ENCODE measurements around the gene PCDHGC3.

Gene PCDHGC3

DNA sequence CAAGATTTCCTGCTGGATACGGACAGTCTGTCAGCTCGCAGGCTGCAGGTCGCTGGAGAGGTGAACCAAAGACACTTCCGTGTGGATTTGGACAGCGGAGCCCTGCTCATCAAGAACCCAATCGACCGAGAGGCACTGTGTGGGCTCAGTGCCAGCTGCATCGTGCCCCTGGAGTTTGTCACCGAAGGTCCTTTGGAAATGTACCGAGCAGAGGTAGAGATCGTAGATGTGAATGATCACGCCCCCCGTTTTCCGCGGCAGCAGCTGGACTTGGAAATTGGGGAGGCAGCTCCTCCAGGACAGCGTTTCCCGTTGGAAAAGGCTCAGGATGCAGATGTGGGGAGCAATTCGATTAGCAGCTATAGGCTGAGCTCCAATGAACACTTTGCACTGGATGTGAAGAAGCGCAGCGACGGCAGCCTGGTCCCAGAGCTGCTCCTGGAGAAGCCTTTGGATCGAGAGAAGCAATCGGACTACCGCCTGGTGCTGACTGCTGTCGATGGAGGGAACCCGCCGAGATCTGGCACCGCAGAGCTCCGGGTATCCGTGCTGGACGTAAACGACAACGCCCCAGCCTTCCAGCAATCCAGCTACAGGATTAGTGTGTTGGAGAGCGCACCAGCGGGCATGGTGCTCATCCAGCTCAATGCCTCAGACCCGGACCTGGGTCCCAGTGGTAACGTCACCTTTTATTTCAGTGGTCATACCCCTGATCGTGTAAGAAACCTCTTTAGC, 9.7 kb downstream of the PCDHGC3 start:
- no peak for DNase-seq

DNA sequence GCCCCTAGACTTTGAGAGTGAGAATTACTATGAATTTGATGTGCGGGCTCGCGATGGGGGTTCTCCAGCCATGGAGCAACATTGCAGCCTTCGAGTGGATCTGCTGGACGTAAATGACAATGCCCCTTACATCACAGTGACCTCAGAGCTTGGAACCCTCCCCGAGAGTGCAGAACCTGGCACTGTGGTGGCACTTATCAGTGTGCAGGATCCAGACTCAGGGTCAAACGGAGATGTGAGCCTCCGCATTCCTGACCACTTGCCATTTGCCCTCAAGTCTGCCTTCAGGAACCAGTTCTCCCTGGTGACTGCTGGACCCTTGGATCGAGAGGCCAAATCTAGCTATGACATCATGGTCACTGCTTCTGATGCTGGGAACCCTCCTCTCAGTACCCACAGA, 10.3 kb downstream of the PCDHGC3 start:
- DNase-seq, result no peak

DNA sequence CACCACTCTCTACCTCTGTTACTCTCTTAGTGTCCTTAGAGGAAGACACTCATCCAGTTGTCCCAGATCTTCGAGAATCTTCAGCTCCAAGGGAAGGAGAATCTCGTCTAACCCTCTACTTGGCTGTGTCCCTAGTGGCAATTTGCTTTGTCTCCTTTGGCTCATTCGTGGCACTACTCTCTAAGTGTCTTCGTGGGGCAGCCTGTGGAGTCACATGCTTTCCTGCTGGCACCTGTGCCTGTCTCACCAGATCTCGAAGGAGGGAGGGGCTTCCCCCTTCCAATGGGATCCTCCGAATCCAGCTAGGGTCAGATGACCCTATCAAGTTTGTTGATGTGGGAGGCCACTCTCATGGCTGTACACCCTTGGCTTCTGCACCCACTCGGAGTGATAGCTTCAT, 11.4 kb downstream of the PCDHGC3 start:
- DNase-seq, result no peak

DNA sequence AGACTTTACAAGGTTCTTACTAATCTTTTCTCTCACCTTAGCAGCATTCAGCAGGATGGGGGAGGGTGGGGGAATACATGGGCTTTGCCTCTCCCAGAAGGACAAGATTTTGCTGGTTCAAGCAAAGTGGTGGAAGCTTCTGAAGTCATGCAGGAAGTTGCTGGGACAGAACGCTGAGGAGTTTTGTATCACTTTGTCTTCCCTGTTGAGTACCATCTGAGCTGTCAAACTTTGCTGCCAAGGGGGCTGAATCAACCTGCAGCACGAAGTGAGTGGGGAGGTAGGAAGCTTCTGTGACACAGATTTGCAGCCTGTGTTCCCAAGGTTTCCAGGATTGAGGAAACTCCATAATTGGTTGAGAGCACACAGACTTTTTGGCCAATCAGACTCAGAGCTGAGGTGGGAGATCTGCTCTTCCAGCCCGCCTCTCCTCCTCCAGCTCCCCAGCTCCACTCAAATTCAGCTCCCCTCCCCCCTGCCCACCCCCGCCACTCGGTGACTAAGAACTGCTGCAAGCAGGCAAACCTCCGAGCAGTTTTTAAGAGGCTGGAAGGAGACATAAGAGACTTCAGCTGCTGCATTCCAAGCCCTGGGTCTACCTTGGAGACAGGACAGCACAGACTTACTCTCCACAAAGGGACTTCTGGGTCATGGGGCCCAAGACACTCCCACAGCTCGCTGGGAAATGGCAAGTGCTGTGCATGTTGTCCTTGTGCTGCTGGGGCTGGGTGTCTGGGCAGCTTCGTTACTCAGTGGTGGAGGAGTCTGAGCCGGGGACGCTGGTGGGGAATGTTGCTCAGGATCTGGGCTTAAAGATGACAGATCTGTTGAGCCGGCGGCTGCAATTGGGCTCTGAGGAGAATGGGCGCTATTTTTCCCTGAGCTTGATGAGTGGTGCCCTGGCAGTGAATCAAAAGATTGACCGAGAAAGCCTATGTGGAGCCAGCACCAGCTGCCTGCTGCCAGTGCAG, 13.1 kb downstream of the PCDHGC3 start, which contains the start of gene PCDHGC5:
PCDHGC5 (plus strand) TSS at position 491 of the 971 bp plus-strand sequence; CDS start at position 651, 160 bp downstream.
- no peak for DNase-seq

DNA sequence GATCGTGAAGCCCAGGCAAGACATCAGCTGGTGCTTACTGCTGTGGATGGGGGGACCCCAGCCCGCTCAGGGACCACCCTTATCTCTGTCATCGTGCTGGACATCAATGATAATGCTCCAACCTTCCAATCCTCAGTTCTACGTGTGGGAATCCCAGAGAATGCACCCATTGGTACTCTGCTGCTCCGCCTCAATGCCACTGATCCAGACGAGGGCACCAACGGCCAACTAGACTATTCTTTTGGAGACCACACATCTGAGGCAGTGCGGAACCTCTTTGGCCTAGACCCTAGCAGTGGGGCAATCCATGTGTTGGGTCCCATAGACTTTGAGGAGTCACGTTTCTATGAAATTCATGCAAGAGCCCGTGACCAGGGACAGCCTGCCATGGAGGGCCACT, 14.1 kb downstream of the PCDHGC3 start:
- DNase-seq, result no peak

DNA sequence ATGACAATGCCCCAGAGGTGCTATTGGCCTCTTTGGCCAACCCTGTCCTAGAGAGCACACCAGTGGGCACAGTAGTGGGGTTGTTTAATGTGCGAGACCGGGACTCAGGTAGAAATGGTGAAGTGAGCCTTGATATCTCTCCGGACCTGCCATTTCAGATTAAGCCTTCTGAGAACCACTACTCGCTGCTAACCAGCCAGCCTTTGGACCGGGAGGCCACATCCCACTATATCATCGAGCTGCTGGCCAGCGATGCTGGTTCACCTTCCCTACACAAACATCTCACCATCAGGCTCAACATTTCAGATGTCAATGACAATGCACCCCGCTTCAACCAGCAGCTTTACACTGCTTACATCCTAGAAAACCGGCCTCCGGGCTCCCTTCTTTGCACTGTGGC, 14.5 kb downstream of the PCDHGC3 start:
- DNase-seq, result no peak

DNA sequence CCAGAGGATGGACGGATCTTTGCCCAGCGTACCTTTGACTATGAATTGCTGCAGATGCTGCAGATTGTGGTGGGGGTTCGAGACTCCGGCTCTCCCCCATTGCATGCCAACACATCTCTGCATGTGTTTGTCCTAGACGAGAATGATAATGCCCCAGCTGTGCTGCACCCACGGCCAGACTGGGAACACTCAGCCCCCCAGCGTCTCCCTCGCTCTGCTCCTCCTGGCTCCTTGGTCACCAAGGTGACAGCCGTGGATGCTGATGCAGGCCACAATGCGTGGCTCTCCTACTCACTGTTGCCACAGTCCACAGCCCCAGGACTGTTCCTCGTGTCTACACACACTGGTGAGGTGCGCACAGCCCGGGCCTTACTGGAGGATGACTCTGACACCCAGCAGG, 15.0 kb downstream of the PCDHGC3 start:
- no peak for DNase-seq

DNA sequence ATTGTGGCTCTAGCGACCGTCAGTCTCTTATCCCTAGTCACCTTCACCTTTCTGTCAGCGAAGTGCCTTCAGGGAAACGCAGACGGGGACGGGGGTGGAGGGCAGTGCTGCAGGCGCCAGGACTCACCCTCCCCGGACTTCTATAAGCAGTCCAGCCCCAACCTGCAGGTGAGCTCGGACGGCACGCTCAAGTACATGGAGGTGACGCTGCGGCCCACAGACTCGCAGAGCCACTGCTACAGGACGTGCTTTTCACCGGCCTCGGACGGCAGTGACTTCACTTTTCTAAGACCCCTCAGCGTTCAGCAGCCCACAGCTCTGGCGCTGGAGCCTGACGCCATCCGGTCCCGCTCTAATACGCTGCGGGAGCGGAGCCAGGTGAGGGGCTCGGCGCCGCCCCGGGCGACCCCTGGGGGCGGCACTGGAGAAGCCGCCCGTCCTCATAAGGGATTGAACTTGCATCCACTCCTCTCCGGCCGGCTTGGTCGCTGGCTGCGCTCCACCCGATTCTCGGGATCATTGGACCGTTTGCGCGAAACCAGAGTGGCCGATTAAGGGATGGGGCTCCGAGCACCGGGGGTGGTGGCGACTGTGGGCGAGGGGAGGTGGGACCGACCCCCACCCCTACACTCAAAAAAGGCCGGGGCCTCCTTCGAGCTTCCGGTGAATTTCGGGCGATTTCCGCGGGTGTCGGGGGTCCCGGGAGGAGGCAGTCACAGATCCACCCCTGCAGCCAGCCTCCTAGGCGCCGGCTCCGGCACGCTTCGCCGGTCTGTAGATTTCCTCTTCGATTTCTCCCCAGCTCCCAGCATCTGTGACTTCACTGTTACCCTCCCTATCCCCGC, 15.8 kb downstream of the PCDHGC3 start:
- no peak for DNase-seq

DNA sequence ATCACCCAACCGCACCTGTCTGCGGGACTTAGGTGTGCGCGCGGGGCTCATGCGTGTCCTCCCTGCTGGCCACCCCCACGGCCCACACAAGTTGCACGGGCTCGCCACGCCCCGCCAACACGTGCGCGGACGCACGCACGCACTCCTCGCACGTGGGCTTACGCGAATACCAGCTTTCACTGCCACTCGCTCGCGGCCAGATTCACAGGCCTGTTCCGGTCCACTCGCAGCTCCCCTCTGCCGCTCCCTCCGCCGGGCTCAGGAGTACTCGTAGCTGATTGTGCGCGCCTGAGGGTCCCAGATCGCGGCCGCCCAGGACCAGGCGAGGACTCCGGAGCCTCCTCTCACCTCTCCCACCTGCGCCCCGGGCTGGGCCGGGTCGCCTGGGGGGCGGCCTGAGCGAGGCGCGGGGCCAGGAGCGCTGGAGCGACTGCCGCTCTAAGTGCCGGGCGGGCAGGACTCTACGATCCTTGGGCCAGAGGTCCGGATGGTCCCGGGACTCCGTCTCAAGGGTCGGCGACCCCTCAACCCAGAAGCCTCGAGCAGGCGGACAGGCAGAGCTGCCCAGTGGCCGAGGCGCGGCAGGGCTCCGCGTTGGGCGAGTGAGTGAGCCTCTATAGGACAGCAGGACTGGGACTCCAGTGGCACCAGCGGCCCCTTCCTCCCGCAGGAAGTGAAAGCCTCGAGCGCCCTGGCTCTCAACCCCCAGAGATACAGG, 16.6 kb downstream of the PCDHGC3 start:
- DNase-seq, result no peak

DNA sequence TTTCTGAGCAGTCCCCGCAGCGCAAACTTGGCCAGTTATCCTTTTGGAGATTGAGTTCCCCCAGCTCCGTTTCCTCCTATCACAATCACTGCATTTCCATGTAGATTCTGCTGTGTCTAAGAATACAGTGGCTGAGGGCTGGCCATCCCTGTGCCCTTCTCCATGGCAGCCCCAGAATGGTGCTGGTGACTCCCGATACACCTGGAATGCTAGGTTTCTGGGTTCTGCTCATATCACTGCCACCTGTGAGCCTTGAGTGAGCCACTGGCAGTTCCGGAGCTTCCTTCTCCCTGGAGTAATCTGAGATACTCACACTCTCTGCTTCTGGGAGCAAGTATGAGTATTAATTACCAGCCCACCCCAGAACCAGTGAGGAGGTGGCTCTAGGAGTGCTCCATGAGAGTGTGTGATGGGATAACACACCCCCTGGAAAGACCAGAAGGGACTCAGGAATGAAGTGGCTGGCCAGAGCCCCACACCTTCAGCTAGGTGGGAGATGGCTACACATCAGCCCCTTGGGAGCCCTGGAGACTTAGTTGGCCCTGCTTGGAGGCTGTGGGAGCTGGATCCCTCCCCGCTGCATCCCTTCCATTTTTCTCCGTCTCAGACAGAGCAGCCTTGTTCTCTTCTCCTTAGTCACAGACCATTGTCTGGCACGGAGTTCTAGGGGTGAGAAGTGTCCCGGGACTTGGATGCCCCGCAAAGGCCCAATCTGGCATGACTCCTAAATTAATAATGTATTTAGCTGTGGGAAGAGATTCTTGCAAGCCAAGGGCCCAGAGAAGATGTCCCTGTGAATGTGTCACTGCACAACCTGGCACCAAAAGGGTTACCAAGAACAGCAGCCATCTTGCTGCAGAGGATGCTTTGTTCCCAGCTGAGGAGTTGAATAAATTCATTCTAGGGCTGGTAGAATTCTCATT, 18.0 kb downstream of the PCDHGC3 start:
- DNase-seq, result no peak

DNA sequence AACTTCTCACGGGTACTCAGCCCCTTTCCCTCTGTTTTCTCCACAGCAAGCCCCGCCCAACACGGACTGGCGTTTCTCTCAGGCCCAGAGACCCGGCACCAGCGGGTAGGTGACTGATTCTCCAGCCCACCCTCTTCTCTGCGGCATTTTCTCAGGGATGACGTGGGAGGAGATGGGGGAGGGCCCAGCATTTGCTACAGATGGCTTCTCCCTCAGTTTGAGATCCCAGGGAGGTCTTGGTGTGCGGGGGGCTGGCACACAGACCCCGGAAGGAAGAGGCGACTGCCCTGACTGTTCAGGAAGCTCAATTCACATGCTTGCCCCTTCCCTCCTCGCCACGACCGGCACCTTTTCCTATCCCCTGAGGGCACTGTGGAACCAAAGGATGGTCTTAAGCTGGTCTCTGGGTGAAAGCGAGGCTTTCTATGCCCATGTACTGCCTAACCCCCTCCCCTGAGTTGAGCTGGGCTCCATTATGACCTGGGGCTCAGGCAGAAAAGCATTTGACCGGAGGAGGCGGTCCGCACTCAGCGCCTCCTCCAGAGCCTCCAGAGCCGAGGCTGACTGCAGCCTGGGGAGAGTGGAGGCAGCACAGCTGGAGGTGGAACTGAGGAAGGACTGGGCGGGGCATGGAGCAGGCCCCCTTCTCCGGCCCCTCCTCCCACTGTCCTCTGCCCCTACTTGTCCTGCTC, 19.1 kb downstream of the PCDHGC3 start:
- DNase-seq, result no peak

DNA sequence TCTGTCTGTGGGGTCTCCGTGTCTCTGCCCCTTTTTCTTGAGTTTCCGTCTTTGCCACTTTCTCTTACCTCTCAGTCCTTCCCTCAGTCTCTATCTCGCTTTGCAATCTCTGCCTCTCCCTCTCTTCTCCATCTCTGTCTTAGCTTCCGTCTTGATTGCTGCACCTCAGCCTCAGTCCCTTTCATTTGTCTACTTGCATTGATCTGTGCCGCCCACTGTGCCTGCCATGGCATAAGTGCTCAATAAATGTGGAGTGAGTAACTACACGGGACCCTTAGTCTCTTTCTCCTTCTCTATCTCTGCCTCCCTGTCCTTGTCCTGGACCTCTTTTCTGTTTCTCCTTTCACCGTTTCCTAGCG, 19.7 kb downstream of the PCDHGC3 start:
- DNase-seq, result no peak

DNA sequence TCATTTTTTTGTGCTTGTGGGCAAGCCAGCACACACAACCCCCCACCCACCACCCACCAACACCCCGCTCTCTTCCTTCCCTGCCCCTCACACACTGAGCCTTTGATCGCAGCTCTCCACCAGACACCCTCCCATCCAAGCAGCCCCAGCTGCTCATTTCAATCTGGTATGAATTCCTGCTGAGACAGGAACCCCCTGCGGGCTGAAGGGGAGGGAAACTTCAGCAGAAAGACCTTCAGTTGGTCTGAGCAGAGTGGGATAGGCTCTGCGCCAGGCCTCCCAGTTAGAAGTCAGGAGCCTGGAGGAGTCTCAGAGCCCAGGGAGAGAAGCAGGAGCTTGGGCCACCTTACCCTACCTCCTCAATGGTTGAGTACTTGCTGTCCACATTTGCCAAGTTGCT, 20.3 kb downstream of the PCDHGC3 start:
- DNase-seq, result no peak

DNA sequence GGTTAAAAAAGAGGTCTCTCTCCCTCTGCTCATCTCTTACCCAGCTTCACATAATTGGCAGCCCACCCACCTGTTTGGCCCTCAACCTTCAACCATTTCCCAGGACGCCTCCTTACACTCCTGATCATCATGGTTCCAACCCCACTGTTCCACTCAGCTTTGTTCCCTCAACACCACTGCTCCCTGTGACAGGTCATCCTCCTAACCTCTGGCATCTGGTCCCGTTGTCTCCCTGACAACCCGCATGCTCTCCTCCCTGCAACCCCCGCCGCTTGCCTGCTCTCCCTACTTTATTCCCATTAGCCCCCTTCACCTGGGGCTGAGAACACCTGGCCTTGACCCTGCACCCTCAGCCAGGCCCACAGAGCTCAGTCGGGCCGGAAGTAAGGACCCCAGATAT, 26.0 kb downstream of the PCDHGC3 start:
- DNase-seq, result no peak

DNA sequence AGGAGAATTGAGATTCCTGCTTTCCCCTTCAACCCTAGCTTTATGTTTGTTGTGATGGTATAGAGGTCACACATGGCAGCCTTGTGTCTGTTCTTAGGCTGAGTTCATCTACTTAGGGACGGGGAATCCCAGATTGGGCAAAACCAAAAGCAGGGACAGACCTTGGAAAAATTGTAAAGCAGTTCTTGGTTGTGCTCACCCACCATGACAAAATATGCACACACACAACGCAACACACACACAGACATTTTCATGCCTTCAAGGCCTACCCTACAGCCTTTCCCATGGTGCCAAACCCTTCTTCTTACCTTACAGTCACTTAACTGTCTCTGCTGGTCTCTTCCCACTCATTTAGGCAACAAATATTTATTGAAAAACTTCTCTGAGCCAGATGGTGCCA, 27.9 kb downstream of the PCDHGC3 start:
- DNase-seq, result no peak

DNA sequence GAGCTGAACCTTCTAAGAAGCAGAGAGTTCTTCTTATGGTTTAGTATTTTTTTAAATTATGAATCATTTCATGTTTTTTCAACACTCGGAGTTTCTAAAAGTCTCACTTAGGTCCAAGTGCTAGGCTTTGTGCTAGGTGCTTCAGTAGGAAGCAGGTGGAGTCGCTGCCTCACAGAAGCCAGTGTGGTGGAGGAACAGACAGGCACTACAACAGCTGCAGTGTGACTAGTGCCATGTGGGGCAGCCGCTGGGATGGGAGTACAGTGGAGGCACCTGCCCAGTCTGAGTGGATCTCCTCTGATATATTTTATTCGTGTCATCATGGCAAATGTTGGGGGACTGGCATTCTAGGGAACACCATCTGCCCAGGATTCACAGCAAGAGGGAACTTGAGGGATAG, 28.4 kb downstream of the PCDHGC3 start:
- no peak for DNase-seq

DNA sequence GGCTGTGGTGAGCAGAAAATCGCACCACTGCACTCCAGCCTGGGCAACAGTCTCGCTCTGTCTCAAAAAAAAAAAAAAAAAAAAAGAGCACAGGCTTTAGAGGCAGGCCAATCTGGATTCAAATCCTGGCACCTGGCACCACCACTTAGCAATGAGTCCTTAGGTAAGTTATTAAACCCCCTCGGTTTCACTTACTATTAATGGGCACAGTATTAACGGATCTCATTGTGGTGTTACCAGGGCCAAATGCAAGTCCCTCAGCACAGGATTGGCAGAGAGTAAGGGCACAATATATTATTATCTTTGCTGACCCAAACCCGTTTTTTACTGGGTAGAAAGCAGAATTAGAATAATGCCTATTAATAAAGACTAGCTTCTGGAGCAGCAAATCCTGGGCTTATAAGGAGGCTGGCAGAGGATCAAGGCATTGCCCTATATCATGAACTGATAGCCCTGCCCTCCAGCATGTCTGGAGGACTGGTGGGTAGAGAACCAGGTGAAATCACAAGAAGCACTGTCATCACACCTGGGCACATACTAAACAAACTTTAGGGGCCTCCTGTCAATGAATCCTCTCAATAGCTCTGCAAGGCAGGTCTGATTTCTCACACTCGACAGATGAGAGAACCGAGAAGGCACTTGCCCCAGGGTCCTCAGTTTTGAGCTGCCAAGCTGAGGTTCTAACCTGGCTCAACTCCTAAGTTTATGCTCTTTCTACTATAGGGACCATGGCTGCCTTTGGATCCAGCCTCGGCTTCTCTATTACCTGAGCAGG, 30.8 kb downstream of the PCDHGC3 start:
- DNase-seq, result no peak

DNA sequence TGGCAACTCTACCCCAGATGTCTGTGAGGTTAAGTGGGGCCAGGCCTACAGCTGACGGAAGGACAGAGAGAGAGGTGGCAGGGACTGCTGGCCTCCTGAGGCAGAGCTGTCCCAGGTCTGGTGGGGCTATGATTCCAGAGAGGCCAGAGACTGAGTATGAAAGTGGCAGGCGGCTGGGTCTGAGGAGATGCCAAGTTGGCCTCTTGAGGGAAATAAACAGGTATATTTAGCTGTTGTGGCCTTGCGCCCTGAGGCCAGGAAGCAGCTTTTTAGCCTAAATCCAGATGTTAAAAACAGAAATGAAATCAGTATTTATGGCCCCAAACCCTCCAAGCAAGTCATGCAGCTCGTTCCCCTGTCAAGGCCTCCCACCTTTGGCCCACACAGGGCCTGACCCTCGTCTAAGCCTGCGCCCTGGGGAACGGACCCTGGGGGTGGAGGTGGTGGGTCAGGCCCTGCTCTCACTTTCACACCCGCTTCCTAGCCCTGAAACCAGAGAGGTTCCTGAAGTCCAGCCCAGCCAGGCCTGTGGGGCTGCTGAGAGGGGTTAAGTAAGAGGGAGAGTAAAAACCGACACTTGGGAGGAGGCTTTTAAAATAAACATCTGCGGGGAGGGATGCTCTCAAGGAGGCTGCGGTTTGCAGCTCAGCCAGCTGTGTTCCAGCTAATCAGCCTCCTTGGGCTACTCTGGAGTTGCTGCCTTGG, 31.8 kb downstream of the PCDHGC3 start:
- no peak for DNase-seq

DNA sequence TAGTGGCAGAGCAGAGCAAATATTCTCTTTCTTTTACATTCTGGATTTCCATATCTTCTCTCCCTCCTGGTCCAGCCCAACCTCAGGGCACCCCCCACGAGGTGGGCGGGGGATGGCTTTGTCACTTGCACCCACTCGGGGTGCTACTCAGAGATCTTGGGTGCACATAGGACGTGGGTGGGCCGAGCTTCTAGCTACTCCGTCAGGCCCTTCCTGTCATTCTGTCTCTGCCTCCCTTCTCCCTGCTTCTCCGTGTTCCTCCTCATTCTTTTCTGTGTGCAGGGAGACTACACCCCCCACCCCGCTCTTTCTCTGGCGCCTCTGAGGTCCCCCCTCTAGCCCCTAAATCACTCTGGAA, 32.7 kb downstream of the PCDHGC3 start:
- DNase-seq, result no peak

Measured in activated effector memory CD4-positive, alpha-beta T cell treated with Interleukin-2 at 50 U/mL for 16 hours (primary cell).